Loucy (cell line): ENCODE data around the gene SLC31A1.

Experiments used
- H2AFZ ChIP-seq: fragments of 200-600 bp; sonication (generic); 2 replicates; pipeline ENCODE4 v1.6.0; 2016; ENCODE audit warnings: antibody characterized with exemption, mild to moderate bottlenecking, low read length, moderate library complexity
- H3F3A ChIP-seq: fragments of 200-600 bp; 2 replicates; pipeline ENCODE4 v1.6.0; 2016; ENCODE audit warnings: antibody characterized with exemption, low read depth, mild to moderate bottlenecking
- H3K27me3 ChIP-seq: fragments of 200-600 bp; sonication (generic); 2 replicates; pipeline ENCODE4 v1.6.1; 2014; ENCODE audit warnings: low read length, mild to moderate bottlenecking; ENCODE audit not compliant: insufficient read depth, poor library complexity, severe bottlenecking
- H3K36me3 ChIP-seq: fragments of 200-600 bp; sonication (generic); 2 replicates; pipeline ENCODE4 v1.6.1; 2016; ENCODE audit warnings: low read length; ENCODE audit not compliant: insufficient read depth
- H3K4me1 ChIP-seq: fragments of 200-600 bp; sonication (generic); 2 replicates; pipeline ENCODE4 v1.5.1; 2014; ENCODE audit warnings: low read length, mild to moderate bottlenecking; ENCODE audit not compliant: insufficient read depth, poor library complexity, severe bottlenecking
- H3K4me2 ChIP-seq: fragments of 200-600 bp; sonication (generic); 2 replicates; pipeline ENCODE4 v1.6.0; 2014; ENCODE audit warnings: antibody characterized with exemption, low read length, low read depth, mild to moderate bottlenecking; ENCODE audit not compliant: poor library complexity, severe bottlenecking
- H3K4me3 ChIP-seq: fragments of 200-600 bp; sonication (generic); 2 replicates; pipeline ENCODE4 v1.5.1; 2014; ENCODE audit warnings: low read length, mild to moderate bottlenecking, mixed read lengths; ENCODE audit not compliant: poor library complexity, severe bottlenecking
- H3K79me2 ChIP-seq: fragments of 200-600 bp; sonication (generic); 2 replicates; pipeline ENCODE4 v1.6.1; 2014; ENCODE audit warnings: low read length; ENCODE audit not compliant: insufficient read depth
- H3K9ac ChIP-seq: fragments of 200-600 bp; sonication (generic); 2 replicates; pipeline ENCODE4 v1.6.0; 2014; ENCODE audit warnings: mild to moderate bottlenecking, low read depth, low read length, moderate library complexity; ENCODE audit not compliant: poor library complexity, severe bottlenecking
- H3K9me2 ChIP-seq: fragments of 200-600 bp; sonication (generic); replicated peaks from 2 replicates; pipeline ENCODE4 v1.6.1; 2016; ENCODE audit warnings: low read depth, low read length, mixed read lengths
- H3K9me3 ChIP-seq: fragments of 200-600 bp; sonication (generic); 2 replicates; pipeline ENCODE4 v1.6.1; 2014; ENCODE audit warnings: mild to moderate bottlenecking, antibody characterized with exemption, low read length, low read depth; ENCODE audit not compliant: insufficient read depth
- H4K20me1 ChIP-seq: fragments of 200-600 bp; sonication (generic); 2 replicates; pipeline ENCODE4 v1.6.0; 2014; ENCODE audit warnings: antibody characterized with exemption, low read length, mild to moderate bottlenecking; ENCODE audit not compliant: insufficient read depth, poor library complexity, severe bottlenecking
- EZH2phosphoT487 ChIP-seq: fragments of 200-600 bp; IDR thresholded peaks from 2 replicates; pipeline ENCODE4 v1.6.1; 2018; ENCODE audit warnings: antibody characterized with exemption, mild to moderate bottlenecking, moderate library complexity, borderline replicate concordance
- TF ChIP-seq, protein P1 (sequence below): fragments of 200-600 bp; sonication (generic); conservative IDR thresholded peaks from 2 replicates; pipeline ENCODE4 v1.5.1; 2014; ENCODE audit warnings: mild to moderate bottlenecking, antibody characterized with exemption, low read length

SLC31A1 gene

DNA sequence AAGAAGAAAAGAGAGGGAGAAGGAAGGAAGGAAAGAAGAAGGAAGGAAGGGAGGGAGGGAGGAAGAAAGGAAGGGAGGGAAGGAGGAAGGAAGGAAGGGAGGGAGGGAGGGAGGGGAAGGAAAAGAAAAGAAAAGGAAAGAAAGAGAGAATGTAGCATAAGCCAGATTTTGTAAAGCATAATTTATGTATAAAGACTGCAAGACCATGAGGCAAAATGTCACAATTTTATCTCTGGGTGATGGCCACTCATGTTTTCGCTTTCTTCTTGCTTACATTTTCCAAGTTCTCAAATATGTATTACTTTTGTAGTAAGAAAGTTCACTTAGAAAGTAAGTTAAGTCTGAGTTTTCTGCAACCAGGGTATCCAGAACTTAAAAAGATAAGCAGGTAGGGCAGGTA is 85.2 kb downstream of the SLC31A1 start:
- no peak overlapping the region for H3K4me2 ChIP-seq
- TF ChIP-seq, protein P1, sequence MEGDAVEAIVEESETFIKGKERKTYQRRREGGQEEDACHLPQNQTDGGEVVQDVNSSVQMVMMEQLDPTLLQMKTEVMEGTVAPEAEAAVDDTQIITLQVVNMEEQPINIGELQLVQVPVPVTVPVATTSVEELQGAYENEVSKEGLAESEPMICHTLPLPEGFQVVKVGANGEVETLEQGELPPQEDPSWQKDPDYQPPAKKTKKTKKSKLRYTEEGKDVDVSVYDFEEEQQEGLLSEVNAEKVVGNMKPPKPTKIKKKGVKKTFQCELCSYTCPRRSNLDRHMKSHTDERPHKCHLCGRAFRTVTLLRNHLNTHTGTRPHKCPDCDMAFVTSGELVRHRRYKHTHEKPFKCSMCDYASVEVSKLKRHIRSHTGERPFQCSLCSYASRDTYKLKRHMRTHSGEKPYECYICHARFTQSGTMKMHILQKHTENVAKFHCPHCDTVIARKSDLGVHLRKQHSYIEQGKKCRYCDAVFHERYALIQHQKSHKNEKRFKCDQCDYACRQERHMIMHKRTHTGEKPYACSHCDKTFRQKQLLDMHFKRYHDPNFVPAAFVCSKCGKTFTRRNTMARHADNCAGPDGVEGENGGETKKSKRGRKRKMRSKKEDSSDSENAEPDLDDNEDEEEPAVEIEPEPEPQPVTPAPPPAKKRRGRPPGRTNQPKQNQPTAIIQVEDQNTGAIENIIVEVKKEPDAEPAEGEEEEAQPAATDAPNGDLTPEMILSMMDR, result no peak
- no peak for TF ChIP-seq EZH2phosphoT487
- H3F3A ChIP-seq, result no peaks in the 10 kb centered on the region
- no peaks in the 10 kb centered on the region for H3K36me3 ChIP-seq
- no peak overlapping the region for H3K4me3 ChIP-seq
- H3K4me1 ChIP-seq, result no peaks in the 10 kb centered on the region
- no peaks in the 10 kb centered on the region for H3K9me2 ChIP-seq
- no peak overlapping the region for H2AFZ ChIP-seq
- no peaks in the 10 kb centered on the region for H3K79me2 ChIP-seq
- H3K9me3 ChIP-seq, result no peaks in the 10 kb centered on the region
- H3K9ac ChIP-seq, result no peak overlapping the region
- H3K27me3 ChIP-seq, result no peaks in the 10 kb centered on the region
- H4K20me1 ChIP-seq, result no peaks in the 10 kb centered on the region

DNA sequence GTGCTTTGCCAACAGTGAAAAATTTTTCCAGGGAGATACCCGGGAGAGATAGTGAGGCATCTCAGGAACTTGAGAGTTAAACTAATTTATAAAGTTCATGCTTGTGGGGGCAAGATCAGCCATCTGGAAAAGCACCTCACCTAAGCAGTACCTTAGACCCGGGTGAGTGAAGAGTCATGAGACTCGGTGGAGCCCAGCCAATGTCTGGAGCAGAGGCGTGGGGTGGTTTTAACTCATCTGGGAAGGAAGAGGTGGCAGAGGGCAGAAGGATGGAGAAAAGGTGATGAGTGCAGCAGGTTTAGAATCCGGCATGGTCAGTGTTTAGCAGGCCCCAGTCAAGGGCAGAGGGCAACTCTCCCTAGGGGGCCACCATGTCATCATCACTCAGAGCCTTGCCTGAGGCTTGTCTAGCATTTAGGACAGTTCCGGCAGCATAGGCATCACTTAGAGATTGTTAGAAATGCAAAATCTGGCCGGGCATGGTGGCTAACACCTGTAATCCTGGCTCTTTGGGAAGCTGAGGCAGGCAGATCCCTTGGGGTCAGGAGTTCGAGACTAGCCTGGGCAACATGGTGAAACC is 86.1 kb downstream of the SLC31A1 start:
- H3F3A ChIP-seq, result no peaks in the 10 kb centered on the region
- H3K9ac ChIP-seq, result no peak overlapping the region
- no peaks in the 10 kb centered on the region for H4K20me1 ChIP-seq
- H3K9me3 ChIP-seq, result no peaks in the 10 kb centered on the region
- no peaks in the 10 kb centered on the region for H3K36me3 ChIP-seq
- H3K4me2 ChIP-seq, result no peak overlapping the region
- no peaks in the 10 kb centered on the region for H3K9me2 ChIP-seq
- no peaks in the 10 kb centered on the region for H3K27me3 ChIP-seq
- no peak overlapping the region for H3K4me3 ChIP-seq
- H2AFZ ChIP-seq, result no peak overlapping the region
- no peak for TF ChIP-seq EZH2phosphoT487
- TF ChIP-seq, protein P1, result no peak
- H3K4me1 ChIP-seq, result no peaks in the 10 kb centered on the region
- no peaks in the 10 kb centered on the region for H3K79me2 ChIP-seq

DNA sequence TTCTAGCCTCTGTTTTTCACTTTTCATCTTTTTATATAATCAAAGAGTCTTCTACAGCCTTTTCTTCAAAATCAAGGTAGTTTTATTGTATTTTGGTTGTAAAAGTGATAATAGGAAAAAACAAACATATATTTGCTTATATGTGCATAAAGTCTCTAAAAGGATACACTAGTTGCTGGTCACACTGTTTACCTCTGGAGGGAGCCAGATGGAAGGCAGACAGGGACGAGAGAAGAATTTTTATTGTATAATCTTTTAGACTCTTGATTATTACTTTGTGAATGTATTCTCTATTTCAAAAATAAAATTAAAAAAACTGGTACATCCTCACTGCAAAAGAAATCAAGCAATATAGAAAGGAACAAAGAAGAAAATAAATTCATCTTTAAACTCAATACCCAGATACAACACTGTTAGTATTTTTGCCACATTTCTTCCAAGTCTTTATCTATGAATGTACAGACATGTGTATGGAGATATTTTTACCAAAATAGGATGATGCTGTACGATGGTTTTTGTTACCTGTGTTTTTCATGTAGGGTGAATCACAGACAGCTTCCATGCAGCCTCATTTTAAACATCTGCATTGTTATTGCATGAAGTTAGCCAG is 88.0 kb downstream of the SLC31A1 start:
- Histone ChIP-seq H3K4me2 (no peak overlapping the region), H3K79me2 (no peaks in the 10 kb centered on the region), H3K4me3 (no peak overlapping the region), H3K4me1 (no peaks in the 10 kb centered on the region), H3K9ac (no peak overlapping the region), H4K20me1 (no peaks in the 10 kb centered on the region), H3K27me3 (no peaks in the 10 kb centered on the region), H3F3A (no peaks in the 10 kb centered on the region), H3K36me3 (no peaks in the 10 kb centered on the region), H3K9me3 (no peaks in the 10 kb centered on the region), H3K9me2 (no peaks in the 10 kb centered on the region), H2AFZ (no peak overlapping the region)
- TF ChIP-seq, protein P1, result peak; percentile 88
- TF ChIP-seq EZH2phosphoT487, result no peak
